ENCODE results near the gene SERPINB10.

GRCh38 chr18:63962137-63962536 is 54.4 kb downstream of the SERPINB10 start:
- TF ChIP-seq CREM (CRISPR knock-in tag; IDR thresholded peaks at IDR 0.05) (no peak), ZBTB43 (CRISPR knock-in tag; IDR thresholded peaks at IDR 0.05) (no peak), ATF3 (CRISPR knock-in tag; conservative IDR thresholded peaks at IDR 0.05) (no peak), ZNF281 (CRISPR knock-in tag; IDR thresholded peaks at IDR 0.05) (no peak)
